Nephron (organoid): ENCODE results near the gene TMPRSS3.

ENCODE experiments used
- H3K27ac Mint-ChIP-seq, 3 experiments: 2 replicates each; pipeline ENCODE4 v1.8.0; 2020; ENCODE audit warnings: mixed read lengths in 3 of 3, mild to moderate bottlenecking in 2 of 3, moderate library complexity in 1 of 3
- H3K27me3 Mint-ChIP-seq: 2 replicates; pipeline ENCODE4 v1.8.0; 2021; ENCODE audit warnings: low read depth, mild to moderate bottlenecking, moderate library complexity, mixed read lengths
- H3K36me3 Mint-ChIP-seq: 2 replicates; pipeline ENCODE4 v1.8.0; 2020; ENCODE audit warnings: low read depth, mixed read lengths
- H3K4me1 Mint-ChIP-seq: 2 replicates; pipeline ENCODE4 v1.8.0; 2020; ENCODE audit warnings: mixed read lengths
- H3K4me3 Mint-ChIP-seq, 3 experiments: 2 replicates each; pipeline ENCODE4 v1.8.0; 2020; ENCODE audit warnings: mild to moderate bottlenecking in 3 of 3, mixed read lengths in 3 of 3, moderate library complexity in 2 of 3
- H3K9me3 Mint-ChIP-seq: 2 replicates; pipeline ENCODE4 v1.8.0; 2020; ENCODE audit warnings: mixed read lengths
- TF ChIP-seq, protein P1 (sequence below), 3 experiments: fragments of 200-600 bp; sonication (generic); IDR thresholded peaks; one replicate each; pipeline ENCODE4 v1.5.0; 2021; ENCODE audit warnings: antibody characterized with exemption in 3 of 3; ENCODE audit not compliant: unreplicated experiment in 3 of 3

TMPRSS3 gene

DNA sequence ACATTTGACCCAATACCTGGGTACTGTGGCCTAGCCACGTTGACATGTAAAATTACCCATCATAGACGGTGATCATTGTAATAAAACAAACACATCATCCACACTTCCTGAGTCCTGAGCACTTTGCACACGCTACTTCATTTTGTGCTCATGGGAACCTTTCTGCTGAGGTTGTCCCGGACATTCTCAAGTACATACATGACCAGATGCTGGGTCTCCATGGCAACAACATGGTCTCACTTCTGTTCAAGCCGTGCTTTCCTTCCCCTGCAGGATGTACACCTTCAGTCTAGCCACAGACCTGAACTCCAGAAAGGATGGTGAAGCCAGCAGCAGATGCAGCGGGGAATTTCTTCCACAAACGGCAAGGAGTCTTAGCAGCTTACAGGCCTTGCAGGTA, 30.6 kb upstream of the TMPRSS3 start:
- Mint-ChIP-seq H3K27ac (no peak overlapping the region), H3K9me3 (peaks cover 2% of the 10 kb centered on the region), H3K4me3 (no peak overlapping the region), H3K36me3 (no peaks in the 10 kb centered on the region), H3K4me1 (no peaks in the 10 kb centered on the region), H3K27me3 (peaks cover 33% of the 10 kb centered on the region)
- TF ChIP-seq, protein P1, sequence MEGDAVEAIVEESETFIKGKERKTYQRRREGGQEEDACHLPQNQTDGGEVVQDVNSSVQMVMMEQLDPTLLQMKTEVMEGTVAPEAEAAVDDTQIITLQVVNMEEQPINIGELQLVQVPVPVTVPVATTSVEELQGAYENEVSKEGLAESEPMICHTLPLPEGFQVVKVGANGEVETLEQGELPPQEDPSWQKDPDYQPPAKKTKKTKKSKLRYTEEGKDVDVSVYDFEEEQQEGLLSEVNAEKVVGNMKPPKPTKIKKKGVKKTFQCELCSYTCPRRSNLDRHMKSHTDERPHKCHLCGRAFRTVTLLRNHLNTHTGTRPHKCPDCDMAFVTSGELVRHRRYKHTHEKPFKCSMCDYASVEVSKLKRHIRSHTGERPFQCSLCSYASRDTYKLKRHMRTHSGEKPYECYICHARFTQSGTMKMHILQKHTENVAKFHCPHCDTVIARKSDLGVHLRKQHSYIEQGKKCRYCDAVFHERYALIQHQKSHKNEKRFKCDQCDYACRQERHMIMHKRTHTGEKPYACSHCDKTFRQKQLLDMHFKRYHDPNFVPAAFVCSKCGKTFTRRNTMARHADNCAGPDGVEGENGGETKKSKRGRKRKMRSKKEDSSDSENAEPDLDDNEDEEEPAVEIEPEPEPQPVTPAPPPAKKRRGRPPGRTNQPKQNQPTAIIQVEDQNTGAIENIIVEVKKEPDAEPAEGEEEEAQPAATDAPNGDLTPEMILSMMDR (IDR thresholded peaks at IDR 0.05; ENCODE audit: unreplicated experiment in 3 of 3), result no peak

GRCh38 chr21:42425591-42425990, 29.7 kb upstream of the TMPRSS3 start:
- Mint-ChIP-seq H3K4me3 (no peak overlapping the region), H3K4me1 (no peaks in the 10 kb centered on the region), H3K36me3 (no peaks in the 10 kb centered on the region), H3K27ac (no peak overlapping the region), H3K27me3 (peaks cover 34% of the 10 kb centered on the region), H3K9me3 (peaks cover 5% of the 10 kb centered on the region)
- TF ChIP-seq, protein P1 (IDR thresholded peaks at IDR 0.05; ENCODE audit: unreplicated experiment in 3 of 3), result no peak

DNA sequence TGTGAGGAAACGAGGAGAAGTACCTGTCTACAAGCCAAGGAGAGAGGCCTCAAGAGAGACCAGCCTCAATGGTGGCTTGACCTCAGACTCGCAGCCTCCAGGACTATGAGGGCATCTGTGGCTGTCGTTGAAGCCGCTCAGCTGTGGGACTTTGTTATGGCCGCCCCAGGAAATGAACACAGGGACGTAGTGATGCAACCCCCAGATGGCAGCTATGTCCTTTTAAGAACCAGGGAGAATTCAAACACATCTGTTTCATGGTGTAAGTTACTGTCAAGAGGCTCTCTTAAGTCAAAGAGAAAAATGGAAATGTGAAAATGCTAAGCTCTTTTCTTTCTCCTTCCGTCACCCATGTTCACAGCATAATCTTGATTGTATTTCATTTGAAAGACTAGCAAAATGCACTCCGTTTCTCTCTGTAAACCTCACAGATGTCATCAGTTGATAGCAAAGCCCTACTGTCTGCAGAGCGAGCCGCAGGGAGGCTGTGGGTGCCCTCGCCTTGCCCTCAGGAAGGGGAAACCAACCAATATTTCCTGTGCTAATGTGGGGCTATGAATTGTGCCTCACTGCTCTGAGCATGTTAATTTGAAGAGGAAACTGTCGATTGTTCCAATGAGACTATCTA, 29.2 kb upstream of the TMPRSS3 start:
- TF ChIP-seq, protein P1 (IDR thresholded peaks at IDR 0.05; ENCODE audit: unreplicated experiment in 3 of 3), result no peak
- Mint-ChIP-seq H3K27me3 (peaks cover 33% of the 10 kb centered on the region), H3K4me3 (no peak overlapping the region), H3K9me3 (peaks cover 8% of the 10 kb centered on the region), H3K27ac (no peak overlapping the region), H3K4me1 (no peaks in the 10 kb centered on the region), H3K36me3 (no peaks in the 10 kb centered on the region)

GRCh38 chr21:42423685-42424084, 27.8 kb upstream of the TMPRSS3 start:
- H3K36me3 Mint-ChIP-seq, result no peaks in the 10 kb centered on the region
- TF ChIP-seq, protein P1 (IDR thresholded peaks at IDR 0.05; ENCODE audit: unreplicated experiment in 3 of 3), result no peak
- H3K4me1 Mint-ChIP-seq, result no peaks in the 10 kb centered on the region
- H3K4me3 Mint-ChIP-seq, result no peak overlapping the region
- H3K27ac Mint-ChIP-seq, result no peak overlapping the region
- H3K27me3 Mint-ChIP-seq, result peaks cover 24% of the 10 kb centered on the region
- H3K9me3 Mint-ChIP-seq, result peaks cover 9% of the 10 kb centered on the region

DNA sequence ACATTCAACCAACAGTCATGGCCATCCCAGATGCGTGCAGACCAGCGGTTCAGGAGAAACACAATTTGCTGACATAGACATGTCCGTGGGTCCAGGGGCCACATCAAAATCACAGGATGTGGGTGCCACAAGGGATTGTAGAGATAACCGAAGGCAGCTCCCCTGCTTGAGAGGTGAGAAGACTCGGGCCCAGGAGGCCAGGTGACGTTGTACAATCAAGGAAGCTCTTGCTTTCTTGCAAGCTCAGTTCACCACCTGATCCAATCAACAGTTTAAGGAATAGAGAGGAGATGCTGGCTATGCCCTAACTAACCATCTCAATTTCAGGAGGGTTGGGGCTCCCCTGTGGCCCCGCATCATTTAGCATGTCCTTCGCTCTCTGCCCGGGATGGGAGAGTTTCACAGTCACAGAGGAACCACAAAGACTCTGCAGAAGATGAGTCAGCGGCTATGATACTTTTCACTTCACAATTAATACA, 27.4 kb upstream of the TMPRSS3 start:
- H3K27me3 Mint-ChIP-seq, result peaks cover 26% of the 10 kb centered on the region
- no peaks in the 10 kb centered on the region for H3K36me3 Mint-ChIP-seq
- no peak overlapping the region for H3K27ac Mint-ChIP-seq
- peaks cover 9% of the 10 kb centered on the region for H3K9me3 Mint-ChIP-seq
- H3K4me3 Mint-ChIP-seq, result no peak overlapping the region
- TF ChIP-seq, protein P1 (IDR thresholded peaks at IDR 0.05; ENCODE audit: unreplicated experiment in 3 of 3), result no peak
- no peaks in the 10 kb centered on the region for H3K4me1 Mint-ChIP-seq
